GM19328 (cell line): ENCODE results near the gene NEURL1.
"Not testable (repeated sequence)": the region's sequence is repeated elsewhere in the genome, so short reads cannot be mapped to it uniquely, and the experiment has no call there.

Source experiments
- ATAC-seq: cut with Tn5 transposase; IDR thresholded peaks from one replicate; pipeline ENCODE4 v1.9.1; 2021; ENCODE audit warnings: mild to moderate bottlenecking, moderate library complexity; ENCODE audit not compliant: unreplicated experiment

Gene NEURL1

DNA sequence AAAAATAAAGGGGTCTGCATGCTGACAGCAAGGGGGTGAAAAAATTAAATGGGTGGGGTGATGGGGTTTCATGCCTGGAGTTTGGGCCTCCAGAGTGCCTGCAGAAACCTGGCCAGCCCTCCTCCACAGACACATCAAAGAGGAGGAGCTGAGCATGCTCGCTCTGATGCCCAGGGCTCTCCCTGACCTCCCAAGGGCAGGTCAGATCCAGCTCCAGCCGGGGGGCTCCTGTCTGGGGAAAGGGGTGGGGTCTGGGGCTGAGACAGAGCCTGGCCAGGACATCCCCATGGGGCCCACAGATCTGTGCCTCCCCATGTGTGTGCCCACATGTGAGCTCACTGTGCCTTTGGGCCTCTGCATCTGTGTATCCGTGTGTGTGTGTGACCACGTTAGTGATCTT is 33.9 kb upstream of the NEURL1 start:
- ATAC-seq = no peak

DNA sequence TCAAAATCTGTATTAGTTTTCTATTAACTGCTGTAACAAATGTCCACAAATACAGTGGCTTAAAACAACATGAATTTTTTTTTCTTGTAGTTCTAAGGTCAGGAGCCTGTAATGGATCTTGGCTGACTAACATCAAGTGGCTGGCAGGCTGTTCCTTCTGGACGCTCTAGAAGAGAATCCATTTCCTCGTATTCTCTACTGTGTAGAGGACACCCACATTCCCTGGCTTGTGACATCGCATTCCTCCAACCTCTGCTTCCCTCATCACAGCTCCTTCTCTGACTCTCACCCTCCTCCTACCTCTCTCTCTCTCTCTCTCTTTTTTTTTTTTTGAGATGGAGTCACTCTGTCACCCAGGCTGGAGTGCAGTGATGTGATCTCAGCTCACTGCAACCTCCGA is 30.0 kb upstream of the NEURL1 start:
- ATAC-seq = no peak

DNA sequence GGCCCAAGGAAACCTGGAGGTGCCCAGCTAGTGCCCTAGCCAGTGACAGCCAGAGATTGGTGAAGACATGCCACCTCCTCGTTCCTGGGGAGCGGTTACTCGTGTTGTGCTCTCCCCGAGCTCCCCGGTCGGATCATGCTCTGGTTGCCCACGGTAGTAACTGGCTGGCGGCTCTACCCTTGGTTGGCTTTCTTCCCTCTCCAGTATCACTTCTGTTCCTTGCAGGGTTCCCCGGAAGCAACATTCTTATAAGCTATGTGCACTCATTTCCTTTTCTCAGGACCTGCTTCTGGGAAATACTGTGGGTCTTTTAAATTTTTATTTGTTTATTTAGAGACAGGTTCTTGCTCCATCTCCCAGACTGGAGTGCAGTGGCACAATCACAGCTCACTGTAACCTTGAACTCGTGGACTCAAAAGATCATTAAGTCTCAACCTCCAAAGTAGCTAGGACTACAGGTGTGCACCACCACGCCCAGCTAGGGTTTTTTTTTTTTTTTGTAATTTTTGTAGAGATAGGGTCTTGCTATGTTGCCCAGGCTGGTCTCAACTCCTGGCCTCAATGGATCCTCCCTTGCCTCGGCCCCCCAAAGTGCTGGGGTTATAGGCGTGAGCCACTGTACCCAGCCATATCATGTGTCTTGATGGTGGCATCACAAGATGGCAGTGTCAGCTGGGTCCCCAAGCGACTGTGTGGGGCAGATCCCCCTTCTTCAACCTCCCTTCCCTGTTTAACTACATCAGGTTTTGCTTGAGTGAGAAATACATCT is 27.9 kb upstream of the NEURL1 start:
- no peak for ATAC-seq

DNA sequence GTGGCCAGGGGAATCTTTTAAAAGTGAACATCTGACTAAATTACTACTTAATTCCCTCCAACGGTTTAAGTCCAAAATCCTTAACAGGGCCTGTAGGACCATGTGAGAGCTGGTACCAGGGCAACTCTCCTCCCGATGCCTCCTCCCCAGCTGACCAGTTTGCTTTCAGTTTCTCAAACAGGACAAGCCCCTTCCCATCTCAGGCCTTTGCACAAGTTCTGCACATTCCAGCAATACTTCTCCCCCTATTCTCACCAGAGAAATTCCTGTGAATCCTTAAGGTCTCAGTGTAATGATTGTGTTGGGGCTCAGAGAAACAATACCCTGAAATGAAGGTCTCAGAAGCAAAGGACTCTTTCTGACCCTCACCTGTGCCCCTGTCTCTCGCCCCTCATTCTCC is 26.8 kb upstream of the NEURL1 start:
- no peak for ATAC-seq

DNA sequence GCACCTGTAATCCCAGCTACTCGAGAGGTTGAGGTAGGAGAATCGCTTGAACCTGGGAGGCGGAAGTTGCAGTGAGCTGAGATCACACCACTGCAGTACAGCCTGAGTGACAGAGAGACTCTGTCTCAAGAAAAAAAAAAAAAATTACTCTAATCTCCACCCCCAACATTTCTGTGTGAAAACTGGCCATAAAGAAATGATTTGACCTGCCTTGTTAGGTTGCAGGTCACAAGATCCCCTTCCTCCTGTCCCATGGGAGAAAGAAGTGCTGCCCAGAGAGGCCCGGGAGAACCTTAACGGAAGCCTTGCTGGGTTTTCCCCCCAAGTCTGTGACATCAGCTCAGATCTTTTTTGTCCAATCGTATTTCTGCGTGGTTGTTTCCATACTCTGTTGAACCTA is 26.1 kb upstream of the NEURL1 start:
- no peak for ATAC-seq

DNA sequence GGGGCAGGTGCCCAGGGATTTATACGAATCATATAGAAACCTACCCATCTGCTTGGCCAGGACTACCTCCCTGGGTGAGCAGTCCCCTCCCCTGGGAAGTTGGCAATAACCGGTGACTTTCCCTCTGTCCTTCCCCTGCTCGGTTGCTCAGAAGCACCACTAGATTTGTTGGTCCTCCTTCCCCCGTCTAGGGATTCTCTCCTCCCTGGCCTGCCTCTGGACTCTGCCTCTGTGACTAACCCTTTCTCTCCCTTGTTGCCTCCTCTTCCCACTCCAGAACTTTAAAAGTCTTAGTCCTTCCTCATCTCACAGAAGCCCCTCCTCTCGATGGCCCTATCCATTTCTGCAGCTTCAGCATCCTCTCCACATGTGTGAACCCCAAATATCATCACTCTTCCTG is 24.3 kb upstream of the NEURL1 start:
- ATAC-seq = no peak

DNA sequence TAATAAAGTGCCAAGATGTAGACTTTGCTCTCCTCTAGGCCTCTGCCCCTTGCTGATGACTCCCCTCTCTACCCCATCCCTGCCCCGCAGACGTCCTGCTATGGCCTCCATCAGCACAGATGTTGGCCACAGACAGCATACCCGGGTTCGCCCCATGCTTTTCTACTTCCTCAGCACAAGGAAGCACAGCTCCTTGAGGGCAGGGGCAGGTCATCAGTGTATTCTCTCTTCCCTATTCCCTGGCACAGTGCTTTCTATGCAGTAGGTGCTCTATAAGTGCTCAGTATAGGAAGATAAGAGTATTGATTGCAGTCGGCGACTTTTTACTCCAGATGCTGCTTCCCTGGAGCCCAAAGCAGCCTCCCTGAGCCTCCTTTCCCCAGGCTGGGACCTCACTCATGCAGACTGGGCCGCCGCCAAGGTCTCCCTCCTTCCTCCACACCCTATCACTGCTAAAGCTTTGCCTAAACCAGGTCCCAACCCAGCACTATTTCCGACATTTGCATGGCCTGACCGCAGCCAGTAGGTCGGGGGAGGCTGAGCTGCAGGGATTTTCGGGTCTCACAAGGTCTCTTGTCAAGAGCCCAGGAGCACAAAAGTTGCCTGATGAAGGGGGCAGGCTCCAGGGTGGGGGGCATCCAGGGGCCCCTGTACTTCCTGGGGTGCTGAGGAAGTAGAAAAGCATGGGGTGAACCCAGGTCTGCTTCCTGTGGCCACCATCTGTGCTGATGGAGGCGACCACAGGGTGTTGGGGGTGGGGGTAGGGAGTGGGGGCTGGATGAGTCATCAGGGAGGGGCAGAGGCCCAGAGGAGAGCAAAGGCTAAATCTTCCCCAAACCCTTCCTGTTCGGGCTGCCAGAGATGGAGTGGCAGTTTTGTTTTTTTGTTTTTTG is 22.5 kb upstream of the NEURL1 start:
- peak; percentile 66 for ATAC-seq

DNA sequence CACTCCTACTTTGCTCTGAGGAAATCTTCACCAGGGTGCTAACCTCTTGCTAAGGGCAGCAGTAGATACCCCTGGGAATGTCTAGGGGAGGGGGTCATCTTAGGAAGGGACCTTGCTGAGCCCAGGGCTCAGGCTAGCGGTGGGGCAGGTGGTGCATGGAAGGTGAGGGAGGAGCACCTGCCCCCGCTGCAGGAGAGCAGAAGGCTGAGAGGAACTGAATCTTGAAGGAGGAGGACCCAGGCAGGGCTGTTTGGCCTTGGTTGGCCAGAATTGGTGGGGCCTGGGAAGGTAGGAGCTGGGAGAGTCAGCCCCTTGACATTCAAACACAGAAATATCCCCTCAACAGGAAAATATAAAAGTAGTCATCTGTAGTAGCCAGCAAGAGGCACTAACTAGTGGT is 21.5 kb upstream of the NEURL1 start:
- ATAC-seq = no peak

DNA sequence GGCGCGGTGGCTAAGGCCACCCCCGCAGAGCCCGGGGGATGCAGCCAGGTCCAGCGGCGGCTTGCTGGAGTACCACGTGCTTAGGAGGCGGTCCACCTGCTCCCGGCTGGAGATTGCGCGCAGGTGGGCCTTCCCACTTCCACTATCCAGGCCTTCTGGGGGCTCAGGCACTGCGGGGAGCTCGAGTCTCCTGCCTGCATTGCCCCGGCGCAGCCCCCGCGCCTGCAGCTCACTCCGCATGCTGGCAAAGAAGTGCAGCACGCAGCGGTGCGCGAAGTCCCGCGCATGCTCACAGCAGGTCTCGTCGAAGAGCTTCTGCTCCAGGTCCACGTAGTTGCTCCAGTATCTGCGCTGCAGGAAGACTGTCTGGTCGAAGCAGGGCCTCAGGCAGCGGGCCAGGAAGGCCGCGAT is 20.2 kb upstream of the NEURL1 start:
- no peak for ATAC-seq

DNA sequence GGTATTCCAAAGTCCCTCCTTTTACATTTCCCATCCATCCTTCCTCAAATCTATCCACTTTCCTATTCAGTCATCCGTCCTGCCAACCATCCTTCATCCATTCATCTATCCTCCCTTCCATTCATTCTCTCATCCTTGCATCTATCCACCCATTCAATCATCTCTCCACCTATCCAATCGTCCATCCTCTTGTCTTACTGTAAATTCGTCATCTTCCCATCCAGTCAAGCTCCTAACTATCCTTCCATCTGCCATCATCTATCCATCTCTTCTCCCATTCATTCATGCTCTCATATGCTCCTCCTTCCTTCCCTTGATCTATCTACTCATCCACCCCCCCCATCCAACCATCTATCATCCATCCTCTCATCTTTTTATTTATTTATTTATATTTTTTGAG is 19.4 kb upstream of the NEURL1 start:
- ATAC-seq = no peak

DNA sequence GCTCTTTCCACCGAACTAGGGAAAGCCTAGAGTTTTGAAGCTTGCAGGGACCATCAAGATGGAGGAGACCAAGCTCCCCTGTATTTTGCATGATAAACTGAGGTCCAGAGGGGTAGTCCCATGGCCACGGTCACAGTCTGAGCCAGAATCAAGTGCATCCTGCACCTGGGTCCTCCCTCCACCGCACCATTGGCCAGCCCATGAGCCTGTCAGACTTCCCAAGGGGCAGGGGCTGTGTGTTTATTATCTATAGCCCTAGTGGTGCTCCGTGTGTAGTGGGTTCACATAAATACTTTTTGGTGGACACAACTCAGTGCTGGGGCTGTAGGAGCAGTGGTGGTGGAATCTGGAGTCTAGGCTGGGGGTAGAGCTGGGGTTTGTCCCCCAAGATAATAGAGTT is 18.1 kb upstream of the NEURL1 start:
- ATAC-seq = no peak

DNA sequence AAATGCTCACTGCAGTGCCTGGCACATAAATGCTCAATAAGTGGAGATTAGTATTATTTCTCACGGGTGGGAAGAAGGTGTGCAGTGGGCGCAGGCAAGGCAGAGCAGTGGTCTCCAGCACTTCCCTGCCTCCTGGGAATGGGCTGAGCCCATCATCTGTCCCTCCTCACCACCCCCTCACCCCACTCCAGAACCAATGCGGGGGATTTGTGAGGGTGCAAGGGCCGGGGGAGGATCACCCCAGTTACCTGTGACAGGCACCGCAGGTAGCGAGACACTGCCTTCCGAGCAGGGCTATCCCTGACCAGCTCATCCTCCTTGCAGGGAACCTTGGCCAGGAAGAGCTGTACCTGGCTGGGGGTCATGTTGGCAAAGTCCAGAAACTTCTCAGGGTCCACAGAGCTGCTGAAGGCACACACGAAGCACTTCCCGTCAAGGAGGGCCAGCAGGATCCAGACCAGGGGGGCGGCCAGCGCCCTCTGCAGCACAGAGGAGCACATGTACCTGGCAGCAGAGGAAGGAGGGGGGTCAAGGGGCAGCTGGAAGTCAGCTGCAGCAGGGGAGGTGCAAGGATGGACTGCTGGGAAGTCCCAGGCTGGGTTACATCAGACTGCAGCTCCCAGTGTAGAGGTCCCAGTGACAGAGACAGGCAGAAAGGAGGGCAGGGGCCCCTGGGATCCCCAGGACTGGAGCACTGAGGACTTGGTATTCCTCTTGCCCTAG is 17.3 kb upstream of the NEURL1 start:
- no peak for ATAC-seq

DNA sequence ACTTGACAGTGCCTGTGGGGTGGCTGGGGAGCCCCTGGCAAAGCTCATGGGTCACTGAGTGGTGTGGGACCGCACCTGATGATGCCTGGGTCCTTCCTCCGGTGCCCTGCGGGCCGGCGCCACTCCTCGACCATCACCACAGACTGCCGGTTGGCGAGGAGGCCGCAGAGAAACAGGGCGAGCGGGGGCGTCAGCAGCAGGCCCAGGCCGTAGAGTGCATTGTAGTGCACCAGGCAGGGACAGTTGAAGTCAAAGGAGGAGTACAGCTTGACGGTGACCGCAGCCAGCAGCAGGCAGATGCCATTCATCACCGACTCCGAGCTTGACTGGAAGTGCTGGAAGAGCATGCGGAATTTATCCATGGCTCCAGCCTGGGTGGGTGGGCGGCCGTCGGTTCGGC is 14.8 kb upstream of the NEURL1 start:
- no peak for ATAC-seq

DNA sequence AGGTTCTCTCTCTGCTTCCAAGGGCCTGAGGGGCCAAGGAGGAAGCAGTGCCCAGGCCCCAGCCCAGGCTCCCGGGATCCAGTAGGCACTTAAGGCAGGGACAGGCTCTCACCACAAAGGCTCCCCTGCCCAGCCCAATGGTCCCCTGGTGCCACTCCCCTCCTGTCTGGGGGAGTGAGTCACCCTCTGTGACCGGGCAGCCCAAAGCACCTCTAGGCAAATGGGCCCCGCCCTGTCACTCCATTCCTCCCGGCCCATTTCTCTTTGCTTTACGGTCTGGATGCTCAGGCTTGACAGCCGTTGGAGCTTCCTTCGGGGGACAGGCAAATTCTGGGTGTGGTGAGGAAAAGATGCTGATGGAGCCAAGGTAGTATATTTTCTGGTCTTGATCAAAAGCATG is 14.4 kb upstream of the NEURL1 start, which contains the start of gene CALHM3:
TSS of gene CALHM3 (minus strand) at position 106 of the 400 bp plus-strand sequence. CDS start 208 bp downstream, outside the sequence.
- no peak for ATAC-seq

DNA sequence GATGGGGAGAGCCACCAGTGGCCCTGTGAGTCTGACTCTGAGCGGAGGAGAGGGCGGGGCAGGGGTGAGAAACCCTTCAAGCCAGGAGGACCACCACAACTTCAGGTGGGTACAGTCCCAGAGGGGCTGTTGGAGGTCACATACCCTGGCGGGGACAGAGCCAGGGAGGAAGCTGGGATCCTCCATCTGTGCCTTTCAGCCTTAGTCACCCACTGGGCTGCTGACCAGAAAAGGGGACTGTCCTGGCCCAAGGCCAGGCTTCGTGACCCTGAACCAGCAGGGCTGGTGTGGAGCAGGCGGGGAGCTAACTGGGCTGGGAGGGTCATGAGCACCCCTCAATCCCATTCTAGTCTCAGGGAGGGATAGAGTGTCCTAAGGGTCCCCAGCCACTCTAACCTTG is 13.0 kb upstream of the NEURL1 start:
- ATAC-seq = no peak

DNA sequence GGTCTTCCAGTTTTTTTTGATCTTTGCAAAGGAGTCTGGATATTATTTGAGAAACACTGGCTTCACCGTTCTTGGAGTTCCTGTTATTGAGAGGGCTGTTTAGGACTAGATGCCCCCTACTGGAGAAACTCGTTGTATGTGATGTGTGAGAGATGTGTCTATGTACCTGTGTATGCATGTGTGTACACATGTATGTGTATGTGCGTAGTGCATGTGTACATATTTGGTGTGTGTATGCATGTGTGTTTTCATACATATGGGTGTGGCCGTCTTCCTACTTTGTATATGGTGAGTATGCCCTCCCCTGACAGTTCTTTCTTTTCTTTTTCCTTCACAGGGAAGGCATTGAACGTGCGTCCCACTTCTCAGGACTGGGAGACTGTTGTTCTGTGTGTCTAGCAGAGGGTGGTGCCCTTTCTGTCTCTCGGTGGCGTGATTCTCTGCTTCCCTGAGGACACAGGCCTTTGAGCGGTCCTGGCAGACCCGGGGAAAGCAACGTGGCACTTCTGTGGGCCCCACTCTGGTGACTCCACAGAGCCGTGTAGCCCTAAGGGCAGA is 11.5 kb upstream of the NEURL1 start:
- ATAC-seq = no peak

DNA sequence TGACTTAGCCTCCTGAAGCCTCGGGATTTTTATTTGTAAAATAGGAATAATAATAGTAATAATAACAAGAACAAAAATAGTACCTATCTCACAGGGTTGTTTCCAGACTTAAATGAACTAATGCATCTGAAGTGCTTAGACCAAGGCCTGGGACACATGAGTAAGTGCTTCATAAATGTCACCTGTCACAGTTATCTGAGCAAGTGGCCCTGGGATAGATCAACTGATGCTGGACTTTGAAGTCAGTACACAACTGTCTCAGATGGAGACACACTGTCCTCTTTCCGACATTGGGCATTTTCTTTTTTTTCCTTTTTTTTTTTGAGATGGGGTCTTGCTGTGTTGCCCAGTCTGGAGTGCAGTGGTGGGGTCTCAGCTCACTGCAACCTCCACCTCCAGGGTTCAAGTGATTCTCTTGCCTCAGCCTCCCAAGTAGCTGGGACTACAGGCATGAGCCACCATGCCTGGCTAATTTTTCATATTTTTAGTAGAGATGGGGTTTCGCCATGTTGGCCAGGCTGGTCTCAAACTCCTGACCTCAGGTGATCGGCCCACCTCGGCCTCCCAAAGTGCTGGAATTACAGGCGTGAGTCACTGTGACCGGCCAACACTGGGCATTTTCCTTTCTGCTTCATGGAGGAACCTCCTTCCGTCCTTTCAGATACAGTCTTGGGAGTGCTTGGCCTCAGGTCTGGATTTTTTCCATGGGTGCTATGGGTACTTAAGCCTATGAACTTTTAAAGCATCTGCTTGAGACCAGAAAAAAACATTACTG is 6.7 kb upstream of the NEURL1 start:
- not testable (repeated sequence) for ATAC-seq

DNA sequence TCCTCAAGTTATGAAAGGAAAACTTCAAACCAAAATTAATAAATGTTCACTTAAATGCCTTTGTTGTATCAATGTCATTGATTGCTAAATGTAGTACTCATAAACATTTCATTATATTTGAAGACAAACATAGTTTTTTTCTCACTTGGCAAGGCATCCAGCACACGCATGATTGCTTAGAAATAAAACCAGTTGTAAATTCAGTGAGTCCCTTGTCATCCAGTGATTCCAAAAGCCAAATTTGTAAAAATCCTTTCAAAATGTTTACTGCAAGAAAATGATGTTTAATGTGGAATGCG is 6.1 kb upstream of the NEURL1 start:
- ATAC-seq = no peak

DNA sequence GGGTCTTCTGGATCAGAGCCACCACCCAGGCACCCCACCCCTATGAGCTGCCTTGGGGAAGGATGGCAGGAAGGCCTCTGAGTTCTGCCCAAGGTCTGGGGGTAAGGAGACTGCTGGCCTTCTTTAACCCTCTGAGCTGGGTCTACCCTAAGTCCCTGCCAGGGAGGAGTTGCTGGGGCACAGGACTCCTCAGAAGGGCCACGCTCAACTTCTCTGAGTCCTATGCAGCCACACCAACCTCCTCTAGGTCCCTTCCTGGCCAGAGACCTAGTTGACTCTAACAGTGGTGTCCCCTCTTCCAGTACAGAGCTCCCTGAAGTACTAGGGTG is 2.6 kb upstream of the NEURL1 start:
- ATAC-seq = peak; percentile 16

DNA sequence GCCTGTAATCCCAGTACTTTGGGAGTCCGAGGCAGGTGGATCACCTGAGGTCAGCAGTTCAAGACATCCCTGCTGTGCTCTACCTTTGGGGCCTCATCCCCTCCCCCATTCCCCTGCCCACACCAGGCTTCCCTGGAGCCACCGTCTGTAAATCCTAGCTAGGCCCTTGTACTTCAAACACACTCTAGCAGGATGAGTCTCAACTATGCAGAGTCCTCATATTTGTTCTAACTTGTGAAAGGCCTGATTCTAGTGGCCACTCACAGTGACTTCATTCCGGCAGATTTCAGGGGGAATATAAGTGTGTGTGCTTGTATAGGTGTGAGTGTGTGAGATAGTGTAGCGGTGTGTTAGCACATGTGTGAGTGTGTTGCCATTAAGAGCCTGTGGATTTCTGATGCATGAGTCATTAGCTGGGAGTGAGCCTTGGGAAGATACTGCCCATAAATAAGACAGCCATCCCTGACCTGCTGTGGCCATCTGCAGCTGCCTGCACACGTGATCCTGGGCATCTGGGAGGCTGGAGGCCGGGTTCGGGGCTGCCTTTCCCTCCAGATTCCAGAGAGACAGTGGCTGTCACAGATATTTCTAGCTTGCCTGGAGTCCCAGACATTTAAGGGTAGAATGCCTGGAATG is 1.7 kb upstream of the NEURL1 start:
- no peak for ATAC-seq
